Activated B cell treated with CpG ODN at 0.5 μM for 24 hours (primary cell): ENCODE results near the gene LHX4. TPM values are rescaled to one million over a fixed set of nuclear protein-coding genes. Genes with fewer than 3 reads are reported as not detected.

Experiments
- ATAC-seq: fragments of 200-7000 bp; cut with Tn5 transposase; one replicate; pipeline ENCODE4 v1.10.0; 2021; ENCODE audit warnings: low read depth, mild to moderate bottlenecking, moderate library complexity
- CTCF ChIA-PET: fragments of 350-600 bp; sonication (Branson Sonifier 250); formaldehyde crosslinking; loops from one replicate; lab custom pipeline; 2021; ENCODE audit warnings: antibody characterized with exemption; lab: Charles Lee
- POLR2A ChIA-PET: fragments of 350-600 bp; sonication (Branson Sonifier 250); formaldehyde crosslinking; loops from one replicate; lab custom pipeline; 2021; ENCODE audit warnings: antibody characterized with exemption; lab: Charles Lee
- DNase-seq: peaks from one replicate; pipeline ENCODE4 v3.0.0; 2022
- H3K27ac Mint-ChIP-seq: one replicate; pipeline ENCODE4 v1.8.0; 2020; ENCODE audit warnings: mixed read lengths
- H3K27me3 Mint-ChIP-seq: one replicate; pipeline ENCODE4 v1.8.0; 2021; ENCODE audit warnings: mixed read lengths
- H3K36me3 Mint-ChIP-seq: one replicate; pipeline ENCODE4 v1.8.0; 2021; ENCODE audit warnings: low read depth, mixed read lengths
- H3K4me1 Mint-ChIP-seq: one replicate; pipeline ENCODE4 v1.8.0; 2021; ENCODE audit warnings: mixed read lengths
- H3K4me3 Mint-ChIP-seq: one replicate; pipeline ENCODE4 v1.8.0; 2020; ENCODE audit warnings: mild to moderate bottlenecking, mixed read lengths
- H3K9me3 Mint-ChIP-seq: one replicate; pipeline ENCODE4 v1.8.0; 2020; ENCODE audit warnings: mixed read lengths
- intact Hi-C: fragments of 100-400 bp; cut with micrococcal nuclease; formaldehyde crosslinking; loops from one replicate; pipeline ENCODE4 v1.15.1; 2024
- total RNA-seq: library from RNA; stranded (reverse); gene quantifications from 2 replicates; pipeline ENCODE4 v1.2.3, GENCODE V29; 2022
- TF ChIP-seq, protein P1 (sequence below): fragments of 200-600 bp; IDR thresholded peaks from one replicate; pipeline ENCODE4 v1.8.0; 2022; ENCODE audit warnings: antibody characterized with exemption, mild to moderate bottlenecking

The LHX4 gene
- total RNA-seq, 1 donor from 2014 or later: not detected

DNA sequence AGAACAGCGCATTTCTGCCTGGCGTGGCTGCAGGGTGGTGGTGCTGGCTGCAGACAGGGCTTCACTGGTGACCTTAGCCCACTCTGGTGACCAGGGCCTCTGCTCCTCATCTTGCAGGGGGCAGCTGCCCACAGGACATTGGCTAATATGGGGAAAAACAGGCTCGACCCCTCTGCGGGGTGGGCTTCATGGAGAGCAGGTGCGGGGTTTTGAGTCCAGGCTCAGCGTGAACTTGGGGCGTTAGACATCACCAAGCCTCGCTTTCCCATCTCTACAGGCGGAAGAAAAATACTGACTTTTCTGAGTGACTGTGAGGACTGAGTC lies 24.4 kb downstream of the LHX4 start:
- Mint-ChIP-seq H3K27me3 (peaks cover 58% of the 10 kb centered on the region), H3K4me1 (no peaks in the 10 kb centered on the region)
- no peak for ATAC-seq

GRCh38 chr1:180254854-180255253 lies 24.8 kb downstream of the LHX4 start:
- DNase-seq: no peak
- Mint-ChIP-seq H3K4me1 (no peaks in the 10 kb centered on the region), H3K36me3 (no peaks in the 10 kb centered on the region), H3K9me3 (no peaks in the 10 kb centered on the region), H3K27me3 (peaks cover 56% of the 10 kb centered on the region), H3K27ac (no peak overlapping the region), H3K4me3 (no peak overlapping the region)
- TF ChIP-seq, protein P1, sequence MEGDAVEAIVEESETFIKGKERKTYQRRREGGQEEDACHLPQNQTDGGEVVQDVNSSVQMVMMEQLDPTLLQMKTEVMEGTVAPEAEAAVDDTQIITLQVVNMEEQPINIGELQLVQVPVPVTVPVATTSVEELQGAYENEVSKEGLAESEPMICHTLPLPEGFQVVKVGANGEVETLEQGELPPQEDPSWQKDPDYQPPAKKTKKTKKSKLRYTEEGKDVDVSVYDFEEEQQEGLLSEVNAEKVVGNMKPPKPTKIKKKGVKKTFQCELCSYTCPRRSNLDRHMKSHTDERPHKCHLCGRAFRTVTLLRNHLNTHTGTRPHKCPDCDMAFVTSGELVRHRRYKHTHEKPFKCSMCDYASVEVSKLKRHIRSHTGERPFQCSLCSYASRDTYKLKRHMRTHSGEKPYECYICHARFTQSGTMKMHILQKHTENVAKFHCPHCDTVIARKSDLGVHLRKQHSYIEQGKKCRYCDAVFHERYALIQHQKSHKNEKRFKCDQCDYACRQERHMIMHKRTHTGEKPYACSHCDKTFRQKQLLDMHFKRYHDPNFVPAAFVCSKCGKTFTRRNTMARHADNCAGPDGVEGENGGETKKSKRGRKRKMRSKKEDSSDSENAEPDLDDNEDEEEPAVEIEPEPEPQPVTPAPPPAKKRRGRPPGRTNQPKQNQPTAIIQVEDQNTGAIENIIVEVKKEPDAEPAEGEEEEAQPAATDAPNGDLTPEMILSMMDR: no peak
- CTCF ChIA-PET: no interaction called here
- intact Hi-C loops: no loop called here
- no peak for ATAC-seq
- POLR2A ChIA-PET: no interaction called here

More for the DNA sequence above, 24.4 kb downstream of the LHX4 start:
- no peak overlapping the region for H3K4me3 Mint-ChIP-seq
- no peak for DNase-seq
- no peaks in the 10 kb centered on the region for H3K36me3 Mint-ChIP-seq
- POLR2A ChIA-PET: no interaction called here
- intact Hi-C loops: no loop called here
- no peaks in the 10 kb centered on the region for H3K9me3 Mint-ChIP-seq
- H3K27ac Mint-ChIP-seq: no peak overlapping the region
- CTCF ChIA-PET: no interaction called here
- TF ChIP-seq, protein P1: no peak

- no peaks in the 10 kb centered on the region for H3K36me3 Mint-ChIP-seq
- intact Hi-C loops: no loop called here
- DNase-seq: no peak
- TF ChIP-seq, protein P1: no peak
- H3K9me3 Mint-ChIP-seq: no peaks in the 10 kb centered on the region
- POLR2A ChIA-PET: no interaction called here
- CTCF ChIA-PET: interaction anchor here (1.1 kb wide), 1 partner anchor 226 kb away, joined by 3 read pairs; no protein-coding TSS in a partner anchor
- no peak for ATAC-seq
- H3K4me3 Mint-ChIP-seq: no peak overlapping the region
- H3K27me3 Mint-ChIP-seq: peaks cover 58% of the 10 kb centered on the region
- no peak overlapping the region for H3K27ac Mint-ChIP-seq
- no peaks in the 10 kb centered on the region for H3K4me1 Mint-ChIP-seq
These were observed 25.7 kb downstream of the LHX4 start for GRCh38 chr1:180255536-180256340.

- Mint-ChIP-seq H3K36me3 (no peaks in the 10 kb centered on the region), H3K4me1 (no peaks in the 10 kb centered on the region), H3K4me3 (no peak overlapping the region), H3K27ac (no peak overlapping the region), H3K9me3 (no peaks in the 10 kb centered on the region), H3K27me3 (peaks cover 52% of the 10 kb centered on the region)
- TF ChIP-seq, protein P1: no peak
- CTCF ChIA-PET: interaction anchor here (1.1 kb wide), 1 partner anchor 225 kb away, joined by 3 read pairs; no protein-coding TSS in a partner anchor
- POLR2A ChIA-PET: no interaction called here
- intact Hi-C loops: no loop called here
- DNase-seq (no peak), ATAC-seq (no peak)
These were observed 26.4 kb downstream of the LHX4 start for GRCh38 chr1:180256341-180257027.

DNA sequence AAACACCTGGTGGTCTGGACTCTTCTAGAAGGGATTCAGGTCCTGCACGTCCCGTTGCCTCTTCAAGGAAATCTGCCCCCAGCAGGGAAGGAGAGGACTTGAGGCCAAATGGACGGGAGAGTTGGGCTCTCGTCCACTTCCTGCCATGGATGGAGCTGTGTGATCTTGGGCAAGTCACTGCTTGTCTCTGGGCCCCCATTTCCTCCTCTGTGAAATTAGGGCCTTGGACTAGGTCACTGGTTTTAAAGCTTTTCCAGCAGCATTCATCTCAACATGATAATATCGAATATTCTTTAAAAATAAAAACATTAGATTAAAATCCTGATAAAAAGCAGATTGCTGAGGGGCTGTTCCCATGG lies 26.9 kb downstream of the LHX4 start:
- Mint-ChIP-seq H3K27ac (no peak overlapping the region), H3K4me3 (no peak overlapping the region), H3K4me1 (no peaks in the 10 kb centered on the region), H3K9me3 (no peaks in the 10 kb centered on the region), H3K27me3 (peaks cover 48% of the 10 kb centered on the region), H3K36me3 (no peaks in the 10 kb centered on the region)
- TF ChIP-seq, protein P1: no peak
- no peak for DNase-seq
- ChIA-PET CTCF (no interaction called here), POLR2A (no interaction called here)
- intact Hi-C loops: no loop called here
- no peak for ATAC-seq
